Hypothalamus (tissue), 51 donors: Measurements from ENCODE around the gene TMEM132C.

ENCODE experiments used
- DNase-seq, 51 donors: peaks; one replicate each; lab custom pipeline; 2025; lab: John Stamatoyannopoulos, UW

The TMEM132C gene

GRCh38 chr12:128745772-128746689 lies 479.1 kb downstream of the TMEM132C start:
- DNase-seq, result no peak

GRCh38 chr12:128747441-128747840 lies 480.5 kb downstream of the TMEM132C start:
- no peak for DNase-seq

- no peak for DNase-seq
Observed at GRCh38 chr12:128752386-128752785, 485.4 kb downstream of the TMEM132C start.

GRCh38 chr12:128753438-128753837 lies 486.5 kb downstream of the TMEM132C start:
- no peak for DNase-seq

- DNase-seq, result no peak
Observed at GRCh38 chr12:128754275-128754674, 487.3 kb downstream of the TMEM132C start.

- DNase-seq, result no peak
Observed at GRCh38 chr12:128755566-128755965, 488.6 kb downstream of the TMEM132C start.
